ENCODE results near the gene SSTR3.

The SSTR3 gene

DNA sequence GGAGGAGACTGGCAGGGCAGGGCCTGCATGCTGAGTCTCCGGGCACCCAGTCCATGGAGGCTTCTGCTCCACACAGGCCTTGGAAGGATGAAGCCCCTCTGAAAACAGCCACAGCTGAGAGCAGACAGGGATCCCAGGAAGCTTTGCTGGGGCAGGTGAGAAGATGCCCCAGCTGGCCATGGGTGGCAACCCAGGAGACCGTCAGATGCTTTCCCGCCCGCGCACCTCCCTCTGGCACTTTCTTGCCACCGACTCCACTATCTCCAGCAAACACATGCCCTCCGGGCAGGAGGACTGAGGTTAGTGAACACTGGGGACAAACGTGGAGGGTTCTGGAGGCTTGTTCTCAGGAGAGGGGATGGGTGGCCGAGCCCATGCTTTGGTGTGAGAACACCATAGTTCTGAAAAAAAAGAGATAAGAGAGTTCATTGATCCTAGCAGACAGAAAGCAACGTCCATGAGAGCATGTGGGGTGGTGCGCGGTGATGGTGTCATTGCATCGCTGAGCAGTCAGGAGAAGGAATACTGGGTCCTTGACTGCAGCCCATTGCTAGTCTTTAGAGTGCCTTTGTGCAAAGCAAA, 26.5 kb downstream of the SSTR3 start:
- Histone ChIP-seq H3K4me3 (ENCODE audit: low read length) (no peak overlapping the region), H3K4me1 (ENCODE audit: control insufficient read depth, insufficient read depth, low read length) (peaks cover 18% of the 10 kb centered on the region), H3K36me3 (ENCODE audit: insufficient read depth, low read length) (no peaks in the 10 kb centered on the region)

DNA sequence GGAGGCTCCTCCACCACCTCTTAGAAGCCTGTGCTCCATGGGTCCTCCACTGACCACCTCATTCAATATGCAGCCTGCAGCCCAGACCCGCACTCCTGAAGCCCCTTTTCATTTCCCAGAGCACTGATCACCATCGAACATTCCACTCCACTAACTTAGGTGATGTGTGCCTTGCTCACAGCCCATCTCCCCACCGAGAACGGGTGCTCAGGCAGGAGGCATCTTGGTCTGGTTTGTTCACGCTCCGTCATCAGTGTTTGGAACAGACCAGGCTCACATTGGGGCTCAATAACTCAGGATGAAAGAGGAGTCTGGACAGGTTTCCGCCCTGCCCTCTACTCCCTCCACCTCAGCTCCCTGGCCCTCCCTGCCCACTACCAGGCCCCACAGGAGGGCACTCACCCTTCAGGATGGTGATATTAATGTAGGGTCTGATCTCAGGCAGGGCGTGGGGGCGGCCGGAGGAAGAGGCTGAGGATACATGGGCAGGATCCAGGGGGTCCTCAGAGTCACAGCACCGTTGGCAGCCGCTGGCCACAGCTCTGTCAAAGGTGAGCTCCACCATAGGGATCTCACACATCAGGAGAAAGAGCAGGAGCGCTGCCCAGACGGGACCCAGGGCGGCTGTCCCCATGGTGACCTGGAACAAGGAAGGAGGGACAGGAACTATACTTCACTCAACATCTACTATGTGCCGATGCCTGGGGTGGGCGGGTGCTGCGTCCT, 27.3 kb downstream of the SSTR3 start:
- H3K9me3 ChIP-seq (replicated peaks; ENCODE audit: low read length), result no peaks in the 10 kb centered on the region
- H3K9ac ChIP-seq (ENCODE audit: low read depth, low read length), result no peak overlapping the region
- no peaks in the 10 kb centered on the region for H3K36me3 ChIP-seq (ENCODE audit: insufficient read depth, low read length)
- no peak overlapping the region for H3K4me3 ChIP-seq (ENCODE audit: low read length)
- H3K4me1 ChIP-seq (ENCODE audit: control insufficient read depth, insufficient read depth, low read length), result peaks cover 18% of the 10 kb centered on the region
- H3K27me3 ChIP-seq (ENCODE audit: control insufficient read depth, insufficient read depth, low read length), result no peaks in the 10 kb centered on the region
- no peak overlapping the region for H3K4me2 ChIP-seq (ENCODE audit: low read length)

More for the DNA sequence above, 26.5 kb downstream of the SSTR3 start:
- Histone ChIP-seq H3K4me2 (ENCODE audit: low read length) (no peak overlapping the region), H3K27me3 (ENCODE audit: control insufficient read depth, insufficient read depth, low read length) (no peaks in the 10 kb centered on the region), H3K9me3 (replicated peaks; ENCODE audit: low read length) (no peaks in the 10 kb centered on the region), H3K9ac (ENCODE audit: low read depth, low read length) (no peak overlapping the region)

DNA sequence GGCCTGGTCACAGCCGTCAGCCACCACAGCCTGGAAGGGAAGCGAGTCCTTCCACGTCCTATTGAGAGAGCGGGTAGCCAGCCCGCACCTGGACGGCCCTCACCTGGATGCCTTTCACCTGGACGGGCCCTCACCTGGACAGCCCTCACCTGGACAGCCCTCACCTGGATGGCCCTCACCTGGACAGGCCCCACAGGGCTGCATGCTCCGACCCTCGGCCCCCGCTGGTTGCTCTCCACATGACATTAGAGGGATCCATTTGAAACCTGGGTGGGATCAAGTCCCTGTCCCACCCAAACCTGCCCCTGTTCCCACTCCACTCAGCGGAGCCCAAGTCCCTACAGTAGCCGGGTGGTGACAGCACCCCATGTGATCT, 27.9 kb downstream of the SSTR3 start:
- H3K9ac ChIP-seq (ENCODE audit: low read depth, low read length), result no peak overlapping the region
- H3K9me3 ChIP-seq (replicated peaks; ENCODE audit: low read length), result no peaks in the 10 kb centered on the region
- no peak overlapping the region for H3K4me2 ChIP-seq (ENCODE audit: low read length)
- H3K4me3 ChIP-seq (ENCODE audit: low read length), result no peak overlapping the region
- no peaks in the 10 kb centered on the region for H3K36me3 ChIP-seq (ENCODE audit: insufficient read depth, low read length)
- H3K4me1 ChIP-seq (ENCODE audit: control insufficient read depth, insufficient read depth, low read length), result peaks cover 18% of the 10 kb centered on the region
- no peaks in the 10 kb centered on the region for H3K27me3 ChIP-seq (ENCODE audit: control insufficient read depth, insufficient read depth, low read length)

DNA sequence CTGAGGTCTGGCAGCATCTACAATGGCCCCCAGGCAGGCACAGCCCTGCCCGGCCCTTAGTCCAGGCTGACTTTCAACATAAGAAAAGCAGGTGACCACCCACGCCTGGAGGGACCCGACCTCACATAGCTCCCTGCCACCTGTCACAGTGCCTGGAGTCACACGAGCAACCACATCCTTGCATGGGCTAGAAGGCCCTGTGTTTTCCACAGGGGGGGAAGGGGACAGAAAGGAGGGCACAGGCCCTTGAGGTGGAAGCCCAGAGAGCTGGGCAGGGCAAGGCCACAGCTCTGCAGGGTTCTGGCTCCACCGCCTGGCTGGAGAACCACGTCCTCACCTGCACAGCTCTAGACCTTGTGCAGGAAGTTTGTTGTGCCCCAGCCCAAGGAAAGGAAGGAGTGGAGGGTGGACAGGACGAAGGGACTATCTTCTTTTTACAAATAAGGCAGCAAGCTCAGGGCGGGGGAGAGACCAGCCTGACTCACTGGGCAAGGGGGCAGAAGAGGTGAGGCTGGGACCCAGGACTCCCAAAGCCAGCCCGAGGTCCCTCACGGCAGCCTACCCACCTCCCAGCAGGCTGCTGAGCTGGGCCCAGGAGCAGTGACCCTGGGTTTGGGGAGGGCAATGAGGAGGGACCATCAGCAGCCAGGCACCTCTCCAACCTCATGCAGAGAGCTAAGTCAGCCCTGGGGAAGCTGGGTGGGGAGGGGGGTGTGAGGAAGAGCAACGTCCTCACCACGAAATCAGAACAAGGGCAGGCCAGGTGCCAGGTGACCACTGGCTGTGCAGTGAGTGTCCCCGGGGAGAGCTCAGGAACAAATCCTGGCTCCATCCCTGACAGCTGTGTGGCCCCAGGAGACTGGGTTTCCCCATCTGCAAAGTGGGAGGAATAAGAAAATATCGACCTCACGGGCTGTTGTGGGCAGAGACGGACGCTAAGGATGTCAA, 28.6 kb downstream of the SSTR3 start:
- Histone ChIP-seq H3K9me3 (replicated peaks; ENCODE audit: low read length) (no peaks in the 10 kb centered on the region), H3K4me1 (ENCODE audit: control insufficient read depth, insufficient read depth, low read length) (peaks cover 19% of the 10 kb centered on the region), H3K36me3 (ENCODE audit: insufficient read depth, low read length) (no peaks in the 10 kb centered on the region), H3K4me2 (ENCODE audit: low read length) (no peak overlapping the region), H3K9ac (ENCODE audit: low read depth, low read length) (no peak overlapping the region), H3K4me3 (ENCODE audit: low read length) (no peak overlapping the region), H3K27me3 (ENCODE audit: control insufficient read depth, insufficient read depth, low read length) (peaks cover 4% of the 10 kb centered on the region)

DNA sequence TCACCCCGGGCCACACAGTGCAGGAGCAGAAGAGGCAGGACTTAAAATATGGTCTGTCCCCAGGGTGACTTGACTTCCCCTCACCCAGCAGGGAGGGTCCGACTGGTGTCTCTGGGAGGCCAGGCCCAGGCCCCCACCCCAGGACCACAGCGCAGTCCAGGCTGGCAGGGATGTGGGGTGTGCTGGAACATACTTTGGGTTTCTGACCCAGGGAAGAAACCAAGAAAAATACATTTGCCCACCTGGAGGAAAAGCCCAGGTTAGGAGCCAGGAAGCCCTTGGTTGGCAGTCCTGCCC, 29.4 kb downstream of the SSTR3 start:
- no peaks in the 10 kb centered on the region for H3K9me3 ChIP-seq (replicated peaks; ENCODE audit: low read length)
- H3K4me1 ChIP-seq (ENCODE audit: control insufficient read depth, insufficient read depth, low read length), result peaks cover 19% of the 10 kb centered on the region
- no peaks in the 10 kb centered on the region for H3K36me3 ChIP-seq (ENCODE audit: insufficient read depth, low read length)
- peaks cover 11% of the 10 kb centered on the region for H3K27me3 ChIP-seq (ENCODE audit: control insufficient read depth, insufficient read depth, low read length)
- no peak overlapping the region for H3K9ac ChIP-seq (ENCODE audit: low read depth, low read length)
- no peak overlapping the region for H3K4me3 ChIP-seq (ENCODE audit: low read length)
- H3K4me2 ChIP-seq (ENCODE audit: low read length), result no peak overlapping the region

DNA sequence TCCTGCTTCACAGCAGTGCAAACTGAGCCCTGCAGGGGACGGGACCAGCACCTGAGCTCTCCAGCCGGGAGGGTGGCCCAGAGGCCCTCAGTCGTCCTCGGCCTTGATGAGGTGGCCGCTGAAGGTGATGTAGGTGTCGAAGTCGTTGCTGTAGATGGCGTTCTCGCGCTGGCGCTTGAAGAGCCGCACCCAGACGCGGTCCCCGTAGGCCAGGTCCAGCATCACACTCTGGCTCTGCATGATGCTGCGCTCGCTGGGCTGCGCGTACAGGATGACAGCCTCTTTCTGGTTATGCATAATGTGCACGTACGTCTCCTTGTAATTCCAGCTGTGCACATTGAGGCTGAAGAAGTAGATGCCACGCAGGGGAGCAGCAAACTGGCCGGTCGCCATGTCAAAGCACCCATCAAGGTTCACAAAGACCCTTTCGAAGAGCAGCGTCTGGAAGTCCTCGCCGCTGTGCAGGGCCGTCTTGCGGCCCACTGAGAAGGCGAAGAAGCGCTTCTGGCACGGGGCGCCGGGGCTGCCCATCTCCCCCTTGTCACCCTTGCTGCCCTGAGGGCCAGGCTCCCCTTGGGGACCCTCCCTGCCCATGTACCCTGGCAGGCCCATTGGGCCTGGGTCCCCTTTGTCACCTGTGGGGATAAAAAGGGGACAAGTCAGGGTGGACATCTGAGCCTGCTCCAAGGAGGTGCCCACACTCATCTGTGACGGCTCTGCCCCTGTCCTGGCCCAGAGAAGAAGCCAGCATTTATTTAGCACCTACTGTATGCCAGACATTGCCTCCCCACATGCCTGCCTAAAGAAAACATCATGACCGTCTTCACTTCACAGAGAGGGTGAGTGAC, 30.0 kb downstream of the SSTR3 start:
- Histone ChIP-seq H3K27me3 (ENCODE audit: control insufficient read depth, insufficient read depth, low read length) (peaks cover 16% of the 10 kb centered on the region), H3K4me1 (ENCODE audit: control insufficient read depth, insufficient read depth, low read length) (peaks cover 13% of the 10 kb centered on the region), H3K4me3 (ENCODE audit: low read length) (no peak overlapping the region), H3K9ac (ENCODE audit: low read depth, low read length) (no peak overlapping the region), H3K36me3 (ENCODE audit: insufficient read depth, low read length) (no peaks in the 10 kb centered on the region), H3K9me3 (replicated peaks; ENCODE audit: low read length) (no peaks in the 10 kb centered on the region), H3K4me2 (ENCODE audit: low read length) (no peak overlapping the region)

DNA sequence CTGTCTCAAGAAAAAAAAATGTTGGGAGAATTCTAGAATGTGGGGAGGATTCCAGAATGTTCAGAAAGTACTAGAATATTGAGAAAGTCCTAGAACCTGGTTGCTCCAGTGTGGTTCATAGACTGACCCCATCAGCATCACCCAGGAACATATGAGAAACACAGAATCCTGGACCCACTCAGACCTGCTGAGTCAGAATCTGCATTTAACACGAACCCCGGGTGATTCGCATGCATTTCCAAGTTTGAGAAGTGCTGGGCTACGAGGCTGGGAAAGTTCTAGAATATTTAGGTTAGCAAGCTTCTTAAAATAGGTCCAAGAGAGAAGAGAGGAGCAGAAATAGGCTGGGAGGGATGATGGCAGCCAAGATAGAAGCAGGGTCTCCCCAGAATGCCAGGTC, 30.6 kb downstream of the SSTR3 start:
- no peak overlapping the region for H3K4me3 ChIP-seq (ENCODE audit: low read length)
- H3K9ac ChIP-seq (ENCODE audit: low read depth, low read length), result no peak overlapping the region
- H3K9me3 ChIP-seq (replicated peaks; ENCODE audit: low read length), result no peaks in the 10 kb centered on the region
- peaks cover 10% of the 10 kb centered on the region for H3K4me1 ChIP-seq (ENCODE audit: control insufficient read depth, insufficient read depth, low read length)
- no peaks in the 10 kb centered on the region for H3K36me3 ChIP-seq (ENCODE audit: insufficient read depth, low read length)
- H3K27me3 ChIP-seq (ENCODE audit: control insufficient read depth, insufficient read depth, low read length), result peaks cover 19% of the 10 kb centered on the region
- H3K4me2 ChIP-seq (ENCODE audit: low read length), result no peak overlapping the region

DNA sequence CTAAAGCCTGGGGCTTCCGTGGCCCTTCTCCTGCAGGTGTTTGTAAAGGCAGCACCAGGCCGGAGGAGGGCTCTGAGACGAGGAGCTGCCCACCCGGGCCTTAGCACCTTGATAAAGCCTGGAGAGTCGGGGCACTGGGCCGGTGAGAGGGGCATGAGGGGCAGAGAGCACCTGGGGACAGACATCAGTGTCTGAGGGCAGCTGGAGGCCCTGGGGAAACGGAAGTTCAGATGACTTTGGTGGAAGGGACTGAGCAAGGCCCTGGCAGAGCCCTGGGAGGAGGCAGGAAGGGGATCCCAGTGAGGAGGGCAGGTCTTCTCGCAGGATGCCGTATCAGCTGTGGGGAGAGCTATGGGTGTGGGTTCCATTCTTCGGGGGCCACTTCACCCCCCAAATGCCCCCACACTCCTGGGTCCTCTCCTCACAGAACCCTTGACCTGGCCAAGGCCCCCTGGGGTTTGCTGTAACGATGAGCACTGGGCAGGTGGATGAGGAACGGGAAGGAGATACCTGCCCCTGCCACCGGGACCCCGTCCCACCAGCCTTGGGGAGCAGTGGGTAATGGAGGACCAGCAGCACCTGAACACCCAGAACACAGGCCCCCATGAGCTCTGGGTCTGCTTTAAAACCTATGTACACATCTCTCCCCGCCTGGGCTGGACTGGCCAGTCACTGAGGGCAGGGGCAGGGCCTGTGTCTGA, 31.6 kb downstream of the SSTR3 start:
- H3K36me3 ChIP-seq (ENCODE audit: insufficient read depth, low read length), result no peaks in the 10 kb centered on the region
- no peaks in the 10 kb centered on the region for H3K9me3 ChIP-seq (replicated peaks; ENCODE audit: low read length)
- H3K4me1 ChIP-seq (ENCODE audit: control insufficient read depth, insufficient read depth, low read length), result peaks cover 20% of the 10 kb centered on the region
- no peak overlapping the region for H3K4me3 ChIP-seq (ENCODE audit: low read length)
- H3K9ac ChIP-seq (ENCODE audit: low read depth, low read length), result no peak overlapping the region
- H3K27me3 ChIP-seq (ENCODE audit: control insufficient read depth, insufficient read depth, low read length), result peaks cover 29% of the 10 kb centered on the region
- H3K4me2 ChIP-seq (ENCODE audit: low read length), result no peak overlapping the region

DNA sequence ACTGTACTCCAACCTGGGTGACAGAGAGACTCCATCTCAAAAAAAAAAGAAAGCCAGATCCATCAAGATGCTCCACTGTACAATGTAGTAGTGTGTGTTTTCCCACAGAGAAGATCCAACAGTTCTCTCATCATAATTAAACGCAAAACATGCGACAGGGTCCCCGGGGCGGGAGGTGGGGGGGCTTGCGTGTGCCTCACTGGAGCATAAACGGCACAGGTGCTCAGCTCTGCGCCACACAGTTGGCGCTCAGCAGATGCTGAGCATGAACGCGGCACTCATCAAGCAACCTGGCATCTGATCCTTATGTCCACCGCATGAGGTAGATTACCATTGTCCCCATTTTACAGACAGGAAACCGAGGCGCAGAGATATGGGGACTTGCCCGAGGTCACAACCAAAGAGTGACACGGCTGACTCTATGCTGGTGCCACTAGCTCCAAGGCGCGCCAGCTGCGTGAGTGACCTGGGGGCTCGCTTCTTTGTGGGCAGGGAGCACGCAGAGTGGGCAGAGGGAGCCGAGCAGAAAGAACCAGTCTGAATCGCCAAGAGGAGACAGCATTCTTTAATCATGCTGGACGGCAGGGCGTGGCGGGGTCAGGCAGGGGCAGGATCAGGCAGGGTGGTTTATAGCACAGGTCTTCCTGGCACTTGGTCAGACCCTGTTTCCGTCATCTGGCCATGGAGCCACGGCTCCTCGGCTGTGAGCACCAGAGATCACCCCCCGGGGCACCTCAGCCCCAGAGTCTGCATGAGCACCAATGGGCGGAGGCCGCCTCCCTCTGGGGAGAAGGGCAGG, 32.5 kb downstream of the SSTR3 start:
- no peak overlapping the region for H3K9ac ChIP-seq (ENCODE audit: low read depth, low read length)
- H3K4me1 ChIP-seq (ENCODE audit: control insufficient read depth, insufficient read depth, low read length), result peaks cover 20% of the 10 kb centered on the region
- H3K4me3 ChIP-seq (ENCODE audit: low read length), result no peak overlapping the region
- no peak overlapping the region for H3K4me2 ChIP-seq (ENCODE audit: low read length)
- H3K9me3 ChIP-seq (replicated peaks; ENCODE audit: low read length), result no peaks in the 10 kb centered on the region
- H3K36me3 ChIP-seq (ENCODE audit: insufficient read depth, low read length), result no peaks in the 10 kb centered on the region
- H3K27me3 ChIP-seq (ENCODE audit: control insufficient read depth, insufficient read depth, low read length), result peaks cover 38% of the 10 kb centered on the region

DNA sequence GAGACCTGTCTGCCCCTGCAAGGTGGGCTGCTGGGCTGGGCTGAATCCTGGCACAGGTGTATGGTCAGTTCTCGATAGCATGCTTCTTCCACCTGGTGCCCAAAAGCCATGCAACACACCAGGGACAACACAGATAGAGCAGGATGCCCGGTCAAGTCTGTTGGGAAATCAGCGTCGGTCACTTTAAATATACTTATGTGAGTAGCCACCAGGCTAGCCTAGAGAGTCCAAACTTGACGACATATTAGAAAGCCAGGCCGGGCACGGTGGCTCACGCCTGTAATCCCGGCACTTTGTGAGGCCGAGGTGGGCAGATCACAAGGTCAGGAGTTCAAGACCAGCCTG, 33.2 kb downstream of the SSTR3 start:
- Histone ChIP-seq H3K9me3 (replicated peaks; ENCODE audit: low read length) (no peaks in the 10 kb centered on the region), H3K27me3 (ENCODE audit: control insufficient read depth, insufficient read depth, low read length) (peaks cover 45% of the 10 kb centered on the region), H3K36me3 (ENCODE audit: insufficient read depth, low read length) (no peaks in the 10 kb centered on the region), H3K4me3 (ENCODE audit: low read length) (no peak overlapping the region), H3K4me1 (ENCODE audit: control insufficient read depth, insufficient read depth, low read length) (peaks cover 20% of the 10 kb centered on the region), H3K9ac (ENCODE audit: low read depth, low read length) (no peak overlapping the region), H3K4me2 (ENCODE audit: low read length) (no peak overlapping the region)
